ENCODE results near the gene PUM2. TPM values are rescaled to one million over a fixed set of nuclear protein-coding genes. Genes with fewer than 3 reads are reported as not detected.

PUM2 gene
- total and polyA plus RNA-seq, 2 of the 8 experiments (the other 6 are each of a cell fraction or from before 2014, with no cell fraction given): 46.6 to 114 TPM

DNA sequence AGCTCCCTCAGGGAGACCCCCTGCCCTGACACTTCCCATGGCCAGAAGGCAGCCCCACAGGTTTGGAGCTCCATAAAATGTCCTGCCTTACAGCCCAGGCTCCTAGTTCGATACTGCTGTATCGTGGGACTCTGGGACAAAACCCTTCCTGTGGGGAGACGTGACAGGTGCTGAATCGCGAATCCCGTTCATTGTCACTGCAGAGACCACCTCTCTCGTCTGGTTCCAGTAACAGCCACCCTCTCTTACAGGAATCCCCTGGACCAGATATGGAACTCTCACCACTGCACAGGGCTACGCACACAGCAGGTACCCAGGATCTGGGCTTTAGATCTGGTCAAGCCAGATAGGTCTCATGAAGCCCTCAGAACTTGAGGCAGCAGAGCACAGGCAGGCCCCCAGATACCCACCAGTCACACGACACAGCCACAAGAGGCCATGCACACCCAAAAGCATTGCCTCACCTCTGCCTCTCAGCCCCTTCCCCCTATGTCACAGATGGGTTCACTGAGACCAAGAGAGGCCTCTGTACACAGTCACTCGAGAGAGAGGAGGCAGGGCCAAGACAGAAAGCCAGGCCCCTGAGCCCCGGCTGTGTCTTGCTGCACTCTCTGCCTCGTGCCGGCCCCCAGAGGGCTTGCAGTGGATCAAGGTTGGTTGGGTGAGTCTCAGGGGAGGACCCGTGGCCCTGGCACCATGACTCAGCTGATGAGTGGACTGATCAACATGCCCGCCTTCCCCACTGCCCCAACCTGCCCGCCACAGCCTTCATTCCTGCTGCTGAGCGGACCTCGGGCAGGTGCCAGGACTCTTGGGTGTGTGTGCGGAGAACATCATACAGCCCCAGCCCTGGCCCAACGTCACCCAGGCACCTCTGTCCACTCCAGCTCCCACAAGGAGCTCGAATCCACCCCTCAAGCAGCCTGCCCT lies 133.3 kb downstream of the PUM2 start (continued):
- TF ChIP-seq JUN (IDR thresholded peaks at IDR 0.05; ENCODE audit: low read depth, low read length): no peak
- no peak for TF ChIP-seq TEAD4 (IDR thresholded peaks at IDR 0.05; ENCODE audit: low read depth, low read length)
- no peak for TF ChIP-seq TAF1 (IDR thresholded peaks at IDR 0.05; ENCODE audit: low read depth, low read length)
- TF ChIP-seq BACH1 (IDR thresholded peaks at IDR 0.05; ENCODE audit: low read length): no peak

Data from H1 (cell line).